HG02678 (cell line): ENCODE results near the gene C20orf144.
"Not testable (repeated sequence)": the region's sequence is repeated elsewhere in the genome, so short reads cannot be mapped to it uniquely, and the experiment has no call there.

Source experiments
- ATAC-seq: cut with Tn5 transposase; IDR thresholded peaks from one replicate; pipeline ENCODE4 v1.9.1; 2021; ENCODE audit warnings: mild to moderate bottlenecking, moderate library complexity; ENCODE audit not compliant: unreplicated experiment

The C20orf144 gene

GRCh38 chr20:33662172-33662571 is at the start of gene C20orf144:
Gene C20orf144, plus strand, starts transcription at chr20:33662327. Its CDS starts 19 bp downstream, at chr20:33662346.
- no peak for ATAC-seq

- ATAC-seq = no peak
These were observed 40.3 kb upstream of the C20orf144 start for GRCh38 chr20:33621717-33622400.

GRCh38 chr20:33622705-33623365 is 39.3 kb upstream of the C20orf144 start:
- no peak for ATAC-seq

- no peak for ATAC-seq
These were observed 37.7 kb upstream of the C20orf144 start for GRCh38 chr20:33624399-33624798.

- ATAC-seq = no peak
These were observed 35.9 kb upstream of the C20orf144 start for GRCh38 chr20:33626190-33626589.

- no peak for ATAC-seq
These were observed 34.4 kb upstream of the C20orf144 start for GRCh38 chr20:33627577-33628216.

GRCh38 chr20:33629533-33629932 is 32.6 kb upstream of the C20orf144 start:
- ATAC-seq = no peak

- no peak for ATAC-seq
These were observed 32.1 kb upstream of the C20orf144 start for GRCh38 chr20:33629979-33630378.

GRCh38 chr20:33630507-33630906 is 31.6 kb upstream of the C20orf144 start:
- ATAC-seq = no peak

GRCh38 chr20:33631910-33632309 is 30.2 kb upstream of the C20orf144 start:
- ATAC-seq = not testable (repeated sequence)

GRCh38 chr20:33635341-33635740 is 26.8 kb upstream of the C20orf144 start:
- ATAC-seq = no peak

- ATAC-seq = no peak
These were observed 25.4 kb upstream of the C20orf144 start for GRCh38 chr20:33636776-33637175.

- no peak for ATAC-seq
These were observed 21.8 kb upstream of the C20orf144 start for GRCh38 chr20:33640287-33640686.

GRCh38 chr20:33644313-33645071 is 17.6 kb upstream of the C20orf144 start:
- no peak for ATAC-seq

GRCh38 chr20:33645072-33645358 is 17.1 kb upstream of the C20orf144 start:
- ATAC-seq = no peak

GRCh38 chr20:33645396-33645795 is 16.7 kb upstream of the C20orf144 start:
- no peak for ATAC-seq

- ATAC-seq = no peak
These were observed 15.9 kb upstream of the C20orf144 start for GRCh38 chr20:33646191-33646590.

GRCh38 chr20:33646959-33647602 is 15.0 kb upstream of the C20orf144 start:
- not testable (repeated sequence) for ATAC-seq

GRCh38 chr20:33647603-33648395 is 14.3 kb upstream of the C20orf144 start:
- ATAC-seq = no peak

GRCh38 chr20:33648396-33649004 is 13.6 kb upstream of the C20orf144 start:
- no peak for ATAC-seq
